ENCODE results near the gene ATXN10. TPM values are rescaled to one million over a fixed set of nuclear protein-coding genes. Genes with fewer than 3 reads are reported as not detected.

The ATXN10 gene
- total and polyA plus RNA-seq, 2 of the 13 experiments (the other 11 are each of a cell fraction or from before 2014, with no cell fraction given), result 60.1 to 194 TPM

GRCh38 chr22:45742866-45743450 is 71.3 kb downstream of the ATXN10 start (continued):
- peak; percentile 93; the same call in 1 of the 2 replicates for TF ChIP-seq ZNF878 (CRISPR knock-in tag; IDR thresholded peaks at IDR 0.05)
- peak; percentile 86 for TF ChIP-seq ASH2L (IDR thresholded peaks at IDR 0.05; ENCODE audit: insufficient read length, low read depth, low read length)
- TF ChIP-seq HNRNPK (IDR thresholded peaks at IDR 0.05; ENCODE audit: low read depth, low read length, poor library complexity, severe bottlenecking), result no peak
- no peak for TF ChIP-seq TERF1 (CRISPR knock-in tag; IDR thresholded peaks at IDR 0.05)
- TF ChIP-seq ZNF263 (CRISPR knock-in tag; IDR thresholded peaks at IDR 0.05), result no peak
- no peak for TF ChIP-seq KLF15 (CRISPR knock-in tag; IDR thresholded peaks at IDR 0.05; ENCODE audit: borderline replicate concordance)
- TF ChIP-seq RARG (CRISPR knock-in tag; IDR thresholded peaks at IDR 0.05; ENCODE audit: low read depth), result no peak
- TF ChIP-seq ETV6 (CRISPR knock-in tag; conservative IDR thresholded peaks at IDR 0.05), result peak; percentile 57; the same call in 1 of the 2 replicates
- no peak for TF ChIP-seq SOX6 (IDR thresholded peaks at IDR 0.05)
- TF ChIP-seq SOX6 (CRISPR knock-in tag; IDR thresholded peaks at IDR 0.05), result peak; percentile 99
- no peak for TF ChIP-seq FUBP1 (CRISPR knock-in tag; IDR thresholded peaks at IDR 0.05; ENCODE audit: borderline replicate concordance)
- TF ChIP-seq NFYC (CRISPR knock-in tag; IDR thresholded peaks at IDR 0.05), result peak; percentile 28; the same call in 1 of the 2 replicates
- peak; percentile 74; the same call in 1 of the 2 replicates for TF ChIP-seq SSRP1 (CRISPR knock-in tag; IDR thresholded peaks at IDR 0.05)
- TF ChIP-seq ZFAT (CRISPR knock-in tag; conservative IDR thresholded peaks at IDR 0.05), result no peak
- TF ChIP-seq ZNF34 (CRISPR knock-in tag; IDR thresholded peaks at IDR 0.05; ENCODE audit: borderline replicate concordance), result 0 out of 2 replicates have a peak, but pooled peaks have one; percentile 33
- TF ChIP-seq ARHGAP35 (CRISPR knock-in tag; IDR thresholded peaks at IDR 0.05; ENCODE audit: borderline replicate concordance), result 0 out of 2 replicates have a peak, but pooled peaks have one; percentile 37
- TF ChIP-seq, protein P1, sequence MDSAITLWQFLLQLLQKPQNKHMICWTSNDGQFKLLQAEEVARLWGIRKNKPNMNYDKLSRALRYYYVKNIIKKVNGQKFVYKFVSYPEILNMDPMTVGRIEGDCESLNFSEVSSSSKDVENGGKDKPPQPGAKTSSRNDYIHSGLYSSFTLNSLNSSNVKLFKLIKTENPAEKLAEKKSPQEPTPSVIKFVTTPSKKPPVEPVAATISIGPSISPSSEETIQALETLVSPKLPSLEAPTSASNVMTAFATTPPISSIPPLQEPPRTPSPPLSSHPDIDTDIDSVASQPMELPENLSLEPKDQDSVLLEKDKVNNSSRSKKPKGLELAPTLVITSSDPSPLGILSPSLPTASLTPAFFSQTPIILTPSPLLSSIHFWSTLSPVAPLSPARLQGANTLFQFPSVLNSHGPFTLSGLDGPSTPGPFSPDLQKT (CRISPR knock-in tag; IDR thresholded peaks at IDR 0.05; ENCODE audit: borderline replicate concordance), result no peak
- no peak for TF ChIP-seq ZNF713 (CRISPR knock-in tag; IDR thresholded peaks at IDR 0.05)
- no peak for TF ChIP-seq NFKB2 (CRISPR knock-in tag; IDR thresholded peaks at IDR 0.05; ENCODE audit: borderline replicate concordance)
- TF ChIP-seq ZBTB7A (CRISPR knock-in tag; IDR thresholded peaks at IDR 0.05), result 0 out of 2 replicates have a peak, but pooled peaks have one; percentile 58
- TF ChIP-seq, protein P2, sequence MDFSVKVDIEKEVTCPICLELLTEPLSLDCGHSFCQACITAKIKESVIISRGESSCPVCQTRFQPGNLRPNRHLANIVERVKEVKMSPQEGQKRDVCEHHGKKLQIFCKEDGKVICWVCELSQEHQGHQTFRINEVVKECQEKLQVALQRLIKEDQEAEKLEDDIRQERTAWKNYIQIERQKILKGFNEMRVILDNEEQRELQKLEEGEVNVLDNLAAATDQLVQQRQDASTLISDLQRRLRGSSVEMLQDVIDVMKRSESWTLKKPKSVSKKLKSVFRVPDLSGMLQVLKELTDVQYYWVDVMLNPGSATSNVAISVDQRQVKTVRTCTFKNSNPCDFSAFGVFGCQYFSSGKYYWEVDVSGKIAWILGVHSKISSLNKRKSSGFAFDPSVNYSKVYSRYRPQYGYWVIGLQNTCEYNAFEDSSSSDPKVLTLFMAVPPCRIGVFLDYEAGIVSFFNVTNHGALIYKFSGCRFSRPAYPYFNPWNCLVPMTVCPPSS (IDR thresholded peaks at IDR 0.05), result no peak
- no peak for TF ChIP-seq ZNF333 (CRISPR knock-in tag; IDR thresholded peaks at IDR 0.05; ENCODE audit: borderline replicate concordance)
- TF ChIP-seq RBM22 (optimal IDR thresholded peaks at IDR 0.05; ENCODE audit: low read length), result no peak
- TF ChIP-seq ZFP36L2 (CRISPR knock-in tag; IDR thresholded peaks at IDR 0.05), result no peak
- TF ChIP-seq ZIK1 (CRISPR knock-in tag; IDR thresholded peaks at IDR 0.05; ENCODE audit: borderline replicate concordance, low read depth), result no peak
- TF ChIP-seq MTA1 (CRISPR knock-in tag; IDR thresholded peaks at IDR 0.05; ENCODE audit: borderline replicate concordance), result peak; percentile 64; the same call in 1 of the 2 replicates

All from HepG2 (cell line).